ENCODE results near the gene PCBP3.

- TF ChIP-seq TAF1 (IDR thresholded peaks at IDR 0.05; ENCODE audit: borderline replicate concordance, low read depth, low read length), result no peak
- no peak for TF ChIP-seq POLR2A (IDR thresholded peaks at IDR 0.05; ENCODE audit: low read depth, low read length)
Observed at GRCh38 chr21:45736690-45737484, 93.4 kb downstream of the PCBP3 start.
